Right lung (tissue), 5 donors: ENCODE data around the gene TBC1D26. TPM values are rescaled to one million over a fixed set of nuclear protein-coding genes. Genes with fewer than 3 reads are reported as not detected.
"Not testable (repeated sequence)": the region's sequence is repeated elsewhere in the genome, so short reads cannot be mapped to it uniquely, and the experiment has no call there.

Experiments used
- DNase-seq, 2 donors: peaks; one replicate each; pipeline ENCODE4 v3.0.0-alpha.2; 2013
- polyA plus RNA-seq, 5 donors: library from polyadenylated mRNA; unstranded; fragments of 120-200 nt; gene quantifications; one replicate each; pipeline versions ENCODE4 v1.2.1 to v1.2.3, GENCODE V29; 2013; ENCODE audit warnings: inconsistent platforms in 1 of 5, low replicate concordance in 1 of 5; ENCODE audit not compliant: insufficient read length in 5 of 5, insufficient read depth in 1 of 5

Gene TBC1D26
- polyA plus RNA-seq, 5 donors: 0.21 to 1.0 (median 0.86) TPM

- no peak for DNase-seq
Observed at GRCh38 chr17:15742921-15743320, 10.8 kb downstream of the TBC1D26 start.

- no peak for DNase-seq
Observed at GRCh38 chr17:15744074-15744676, 12.1 kb downstream of the TBC1D26 start.

- DNase-seq: peak; percentile 32 to 41
Observed at GRCh38 chr17:15744885-15745284, 12.8 kb downstream of the TBC1D26 start.

- not testable (repeated sequence) for DNase-seq
Observed at GRCh38 chr17:15749403-15749802, 17.3 kb downstream of the TBC1D26 start.

DNA sequence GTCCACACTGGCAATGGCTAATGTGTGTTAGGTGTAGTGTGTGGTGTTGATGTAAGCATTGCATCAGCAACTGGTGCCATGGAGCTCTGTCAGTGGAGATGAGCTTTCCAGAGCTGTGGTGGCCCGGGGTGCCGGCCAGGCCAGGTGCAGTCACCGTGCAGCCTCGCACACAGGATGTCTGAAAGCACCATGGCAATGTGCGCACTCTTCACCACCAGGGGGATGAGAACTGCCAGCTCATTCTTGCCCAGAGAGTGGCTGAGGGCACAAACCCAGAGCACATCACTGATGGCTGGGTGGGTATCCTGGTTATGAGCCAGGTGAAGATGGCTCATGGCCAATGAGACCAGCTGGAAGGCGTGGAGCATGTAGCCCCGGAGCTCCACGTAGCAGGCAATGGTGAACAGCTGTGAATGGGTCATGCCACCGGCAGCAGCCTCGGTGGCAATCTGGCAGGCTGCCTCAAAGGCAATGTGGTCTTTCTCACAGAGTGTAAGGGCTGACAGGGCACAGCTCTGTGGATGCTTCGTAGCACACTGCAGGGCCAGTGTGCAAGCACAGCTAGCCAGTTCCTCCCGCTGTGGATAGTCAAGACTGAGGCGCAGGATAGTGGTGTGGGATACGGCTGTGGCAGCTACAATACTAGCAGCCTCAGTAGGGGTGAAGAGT lies 36.9 kb downstream of the TBC1D26 start:
- not testable (repeated sequence) for DNase-seq

DNA sequence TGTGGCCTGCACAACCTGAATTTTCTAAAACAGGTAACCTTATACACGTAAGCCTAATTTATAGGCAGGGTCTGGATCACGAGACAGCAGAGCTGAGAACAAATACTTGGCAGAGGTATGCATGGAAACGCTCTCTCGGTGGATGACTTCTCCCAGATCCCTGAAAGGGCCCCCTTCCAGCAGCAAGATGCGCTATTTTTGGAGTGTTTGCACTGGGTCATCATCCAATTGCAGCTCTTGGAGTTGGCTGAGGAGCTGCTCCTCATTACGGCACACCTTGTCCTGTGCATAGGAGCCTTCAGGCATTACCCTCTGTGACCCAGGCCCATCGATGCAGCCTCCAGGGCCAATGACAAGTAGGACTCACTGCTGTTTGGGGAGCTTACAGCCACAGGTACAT lies 38.6 kb downstream of the TBC1D26 start:
- not testable (repeated sequence) for DNase-seq

- DNase-seq: no peak
Observed at GRCh38 chr17:15776871-15777270, 44.8 kb downstream of the TBC1D26 start.

- no peak for DNase-seq
Observed at GRCh38 chr17:15777297-15777696, 45.2 kb downstream of the TBC1D26 start.

DNA sequence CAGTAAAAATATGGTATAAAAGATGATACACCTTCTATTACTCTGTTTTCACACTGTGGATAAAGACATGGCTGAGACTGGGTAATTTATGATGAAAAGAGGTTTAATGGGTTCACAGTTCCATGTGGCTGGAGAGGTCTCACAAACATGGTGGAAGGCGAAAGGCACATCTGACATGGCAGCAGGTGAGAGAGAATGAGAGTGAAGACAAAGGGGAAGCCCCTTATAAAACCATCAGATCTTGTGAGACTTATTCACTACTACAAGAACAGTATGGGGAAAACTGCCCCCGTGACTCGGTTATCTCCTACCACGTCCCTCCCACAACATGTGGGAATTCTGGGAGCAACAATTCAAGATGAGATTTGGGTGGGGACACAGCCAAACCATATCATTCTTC lies 45.6 kb downstream of the TBC1D26 start:
- no peak for DNase-seq

- no peak for DNase-seq
Observed at GRCh38 chr17:15779119-15779518, 47.0 kb downstream of the TBC1D26 start.

GRCh38 chr17:15780188-15780587 lies 48.1 kb downstream of the TBC1D26 start:
- no peak for DNase-seq

- peak; percentile 50 to 51 for DNase-seq
Observed at GRCh38 chr17:15782866-15783265, 50.8 kb downstream of the TBC1D26 start.

DNA sequence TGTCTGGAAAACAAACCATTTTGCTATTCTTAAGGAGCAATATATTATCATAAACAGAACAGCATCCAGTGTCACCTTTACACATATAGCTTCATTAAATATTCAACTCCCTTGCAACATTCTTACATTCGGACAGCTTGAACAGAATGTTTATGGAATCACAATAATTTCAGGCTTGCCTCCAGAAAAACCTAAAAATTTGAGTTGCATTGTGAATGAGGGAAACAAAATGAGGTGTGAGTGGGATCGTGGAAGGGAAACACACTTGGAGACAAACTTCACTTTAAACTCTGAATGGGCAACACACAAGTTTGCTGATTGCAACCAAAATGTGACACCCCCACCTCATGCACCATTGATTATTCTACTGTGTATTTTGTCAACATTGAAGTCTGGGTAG lies 51.4 kb downstream of the TBC1D26 start:
- DNase-seq: no peak

DNA sequence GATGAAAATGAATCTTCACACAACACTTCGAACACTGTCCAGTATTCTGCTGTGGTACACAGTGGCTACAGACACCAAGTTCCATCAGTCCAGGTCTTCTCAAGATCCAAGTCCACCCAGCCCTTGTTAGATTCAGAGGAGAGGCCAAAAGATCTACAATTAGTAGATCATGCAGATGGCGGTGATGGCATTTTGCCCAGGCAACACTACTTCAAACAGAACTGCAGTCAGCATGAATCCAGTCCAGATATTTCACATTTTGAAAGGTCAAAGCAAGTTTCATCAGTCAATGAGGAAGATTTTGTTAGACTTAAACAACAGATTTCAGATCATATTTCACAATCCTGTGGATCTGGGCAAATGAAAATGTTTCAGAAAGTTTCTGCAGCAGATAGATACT lies 52.3 kb downstream of the TBC1D26 start:
- peak; percentile 54 to 64 for DNase-seq

DNA sequence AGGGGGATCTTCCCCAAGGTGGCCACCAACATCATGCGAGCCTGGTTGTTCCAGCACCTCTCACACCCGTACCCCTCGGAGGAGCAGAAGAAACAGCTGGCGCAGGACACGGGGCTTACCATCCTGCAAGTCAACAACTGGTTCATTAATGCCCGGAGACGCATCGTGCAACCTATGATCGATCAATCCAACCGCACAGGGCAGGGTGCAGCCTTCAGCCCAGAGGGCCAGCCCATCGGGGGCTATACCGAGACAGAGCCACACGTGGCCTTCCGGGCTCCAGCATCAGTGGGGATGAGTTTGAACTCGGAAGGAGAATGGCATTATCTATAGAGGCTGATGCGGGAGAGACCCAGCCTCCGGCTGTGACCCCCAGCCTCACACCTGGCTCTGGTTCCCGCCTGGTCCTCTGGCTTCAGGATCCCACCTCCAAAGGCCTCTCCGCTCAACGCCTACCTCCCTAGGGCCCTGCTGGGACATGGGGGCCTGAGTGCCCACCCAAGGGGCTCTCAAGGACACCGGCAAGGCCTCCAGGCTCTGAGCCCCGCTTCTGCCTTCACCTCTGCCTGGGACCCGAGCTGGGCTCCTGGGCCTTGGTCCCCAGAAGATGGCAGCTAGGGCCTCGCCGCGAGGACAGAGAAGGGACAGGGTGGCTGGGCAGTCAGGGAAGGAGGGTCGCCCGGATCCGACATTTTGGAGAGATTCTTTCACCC lies 55.4 kb downstream of the TBC1D26 start:
- DNase-seq: not testable (repeated sequence)

DNA sequence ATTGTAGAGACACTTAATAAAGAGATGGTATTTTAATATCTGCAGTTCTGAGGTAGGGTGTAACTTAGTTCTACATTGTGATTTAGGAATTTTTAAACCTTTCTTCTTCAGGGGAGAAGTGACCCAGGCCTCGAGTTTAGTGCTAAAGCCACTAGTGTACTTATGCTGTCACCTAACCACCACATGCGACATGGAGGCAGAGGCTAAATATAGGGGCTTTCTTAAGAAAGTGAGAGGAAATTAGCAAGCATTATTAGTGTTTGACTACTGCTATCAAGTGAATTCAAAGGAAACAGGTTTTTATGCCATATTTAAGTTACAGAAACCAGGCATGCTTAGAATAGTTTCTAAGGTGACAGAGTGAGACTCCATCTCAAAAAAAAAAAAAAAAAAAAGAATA lies 56.3 kb downstream of the TBC1D26 start:
- DNase-seq: not testable (repeated sequence)

Other genes with a start within 250 kb of the TBC1D26 start
- 10 to 100 TPM; 15.2 to 38.3 (median 25.6) TPM for gene TVP23C, start 168.8 kb upstream of the TBC1D26 start, polyA plus RNA-seq
- gene FBXW10B, start 112.6 kb upstream of the TBC1D26 start, polyA plus RNA-seq: 1 to 10 TPM; 1.1 to 2.3 (median 2.0) TPM
- gene TRIM16, start 48.0 kb upstream of the TBC1D26 start, polyA plus RNA-seq: 10 to 100 TPM; 23.5 to 34.9 (median 34.1) TPM
- gene ZNF286A, start 32.5 kb upstream of the TBC1D26 start, polyA plus RNA-seq: 10 to 100 TPM; 27.6 to 57.1 (median 50.0) TPM
- gene ADORA2B, start 212.8 kb downstream of the TBC1D26 start, polyA plus RNA-seq: 1 to 10 TPM; 2.2 to 8.0 (median 4.8) TPM